Fibroblast of peridontal ligament (primary cell): ENCODE results near the gene COL4A3.
A peak's percentile ranks its signal among the peaks of the same experiment; 100 is the strongest.

Experiments
- DNase-seq: peaks from one replicate; pipeline ENCODE4 v3.0.0-alpha.2; 2010; ENCODE audit errors: extremely low read depth

Gene COL4A3

DNA sequence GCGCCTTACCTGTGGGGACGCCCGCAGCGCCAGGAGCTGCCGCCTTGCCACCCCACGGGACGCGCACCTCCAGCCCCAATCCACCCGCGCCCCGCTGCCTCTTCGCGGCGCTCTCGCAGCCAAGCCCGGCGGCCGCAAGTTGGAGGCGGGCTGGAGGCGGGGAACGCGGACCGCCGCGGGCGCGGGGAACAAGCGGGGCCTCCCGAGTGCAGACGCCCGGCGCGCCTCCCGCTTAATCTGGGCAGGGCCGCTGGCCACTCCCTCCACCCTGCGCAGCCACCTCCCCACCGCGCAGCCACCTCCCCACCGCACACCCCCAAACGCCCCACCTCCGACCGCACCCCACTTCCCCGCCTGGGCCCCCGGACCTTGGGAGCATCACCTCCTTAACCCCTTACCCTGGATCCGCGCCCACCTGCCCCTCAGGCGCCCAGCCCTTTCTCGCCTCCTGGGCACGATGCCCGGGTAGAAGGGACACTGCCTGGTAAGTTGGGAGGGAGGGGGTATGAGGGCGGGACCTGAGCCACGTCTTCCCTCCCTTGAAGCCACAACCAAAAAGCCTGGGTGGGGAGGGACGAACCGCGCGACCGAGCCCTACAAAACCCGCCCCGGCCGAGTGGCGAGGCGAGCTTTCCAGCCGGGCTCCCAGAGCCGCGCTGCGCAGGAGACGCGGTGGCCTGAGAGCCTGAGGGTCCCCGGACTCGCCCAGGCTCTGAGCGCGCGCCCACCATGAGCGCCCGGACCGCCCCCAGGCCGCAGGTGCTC is at the start of gene COL4A3, which contains the start of gene COL4A4:
COL4A3 (plus strand) TSS at position 627 of the 765 bp plus-strand sequence; CDS start at position 730, 103 bp downstream.
COL4A4 (minus strand) TSS at position 208 of the 765 bp plus-strand sequence. CDS start 16,722 bp downstream, outside the sequence.
- DNase-seq: no peak

DNA sequence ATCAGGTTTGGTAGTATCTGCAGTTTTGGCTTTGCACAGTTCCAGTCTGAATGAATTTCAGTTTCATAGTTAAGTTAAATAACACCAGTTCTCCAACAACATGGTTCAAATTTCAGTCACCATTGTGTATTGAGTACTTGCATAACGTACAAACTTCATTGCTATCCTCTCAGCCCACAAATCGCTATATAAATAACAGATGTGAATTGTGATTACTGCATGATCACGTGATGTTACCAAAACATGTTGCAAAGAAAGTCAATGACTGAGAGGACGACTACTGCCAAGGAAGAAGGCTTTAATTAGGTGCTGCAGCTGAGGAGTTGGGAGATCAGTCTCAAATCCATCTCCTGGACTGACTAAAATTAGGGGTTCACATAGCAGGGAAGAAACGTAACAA is 48.7 kb upstream of the COL4A3 start:
- peak; percentile 95 for DNase-seq

DNA sequence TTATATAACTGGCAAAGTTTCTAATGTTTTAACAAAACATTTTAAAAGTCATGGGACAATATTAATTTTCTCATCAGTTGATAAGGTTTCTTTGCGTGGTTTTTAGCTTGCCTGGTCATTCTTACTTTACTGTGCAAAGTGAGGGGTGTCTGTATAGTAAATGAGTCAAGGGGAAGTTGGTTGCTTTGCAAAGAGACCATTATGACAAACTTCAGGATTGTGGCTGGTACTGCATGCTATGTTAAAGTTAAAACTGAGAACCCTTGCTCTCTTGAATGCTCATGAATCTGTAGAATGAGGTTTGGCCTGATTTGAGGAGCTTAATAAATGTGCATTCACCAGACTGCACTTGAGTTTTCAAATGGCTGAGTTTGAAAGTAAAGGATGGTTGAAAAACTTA is 47.4 kb upstream of the COL4A3 start:
- no peak for DNase-seq

DNA sequence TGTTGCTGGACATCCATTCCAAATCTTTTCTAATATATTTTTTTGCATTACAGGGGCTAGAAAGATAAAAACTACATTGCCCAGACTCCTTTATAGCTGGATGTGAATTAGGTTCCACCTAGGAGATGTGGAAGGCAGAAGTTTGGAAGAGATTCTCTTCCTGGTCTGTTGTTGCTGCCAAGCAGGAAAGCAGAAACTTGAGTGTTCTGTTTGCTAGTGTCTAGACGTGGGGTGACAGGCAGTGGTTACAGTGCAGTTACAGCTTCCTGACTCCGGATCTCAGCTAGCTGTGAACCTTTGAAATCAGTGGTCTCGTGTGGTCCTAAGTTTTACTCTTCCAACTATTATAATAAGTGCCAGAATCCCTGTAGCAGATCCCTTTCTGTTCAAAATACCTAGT is 46.6 kb upstream of the COL4A3 start:
- no peak for DNase-seq

DNA sequence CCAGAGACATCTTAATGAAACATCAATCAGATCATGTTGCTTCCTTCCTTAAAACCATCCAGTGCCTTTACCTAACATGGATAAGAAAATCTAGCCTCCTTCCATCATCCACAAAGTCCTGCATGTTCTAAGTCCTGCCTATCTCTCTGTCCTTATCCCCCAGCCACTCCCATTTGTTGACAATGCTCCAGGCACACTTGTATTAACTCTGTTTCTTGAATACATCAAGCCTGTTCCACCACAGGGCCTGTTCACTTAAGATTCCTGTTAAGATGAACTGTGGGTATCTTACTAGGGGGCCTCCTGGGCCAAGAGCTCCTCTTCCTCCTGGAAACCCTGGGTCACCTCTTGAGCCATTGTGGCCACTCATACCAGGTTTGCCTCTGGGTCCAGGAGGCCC is 46.1 kb upstream of the COL4A3 start:
- no peak for DNase-seq

DNA sequence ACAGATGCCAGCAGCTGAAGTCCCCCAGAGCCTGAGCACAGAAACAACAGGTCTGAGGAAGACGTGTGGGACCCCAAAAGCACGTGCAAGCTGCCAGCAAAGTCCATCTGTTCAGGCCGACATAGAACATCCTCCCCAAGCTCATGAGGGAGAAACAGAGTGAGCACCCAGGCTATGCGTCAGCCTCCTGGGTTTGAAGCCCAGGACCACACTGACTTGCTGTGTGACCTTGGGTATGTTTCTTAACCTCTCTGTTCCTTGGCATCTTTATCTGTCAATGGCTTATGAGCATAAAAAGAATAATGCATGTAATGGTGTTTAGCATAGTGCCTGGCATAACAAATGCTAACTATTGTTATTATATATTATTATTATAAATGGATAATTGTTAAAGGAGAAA is 40.7 kb upstream of the COL4A3 start:
- DNase-seq: no peak

DNA sequence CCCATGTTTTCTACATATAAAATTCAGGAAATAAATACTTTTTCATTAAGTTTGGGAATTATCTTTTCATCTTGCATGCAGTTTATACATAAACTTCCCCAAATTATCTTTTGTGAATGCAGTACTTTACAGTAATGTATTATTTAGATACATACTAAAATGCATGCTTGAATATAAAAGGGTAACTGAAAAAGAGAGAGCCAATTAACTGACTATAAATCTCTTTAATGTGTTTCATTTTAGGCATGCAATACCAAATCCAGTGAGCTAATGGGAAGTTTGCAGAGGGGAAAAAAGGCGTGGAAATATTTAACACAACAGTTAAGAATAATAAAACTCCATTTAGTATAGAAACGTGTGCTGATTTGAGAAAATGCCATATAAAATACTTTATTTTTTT is 39.6 kb upstream of the COL4A3 start:
- no peak for DNase-seq

DNA sequence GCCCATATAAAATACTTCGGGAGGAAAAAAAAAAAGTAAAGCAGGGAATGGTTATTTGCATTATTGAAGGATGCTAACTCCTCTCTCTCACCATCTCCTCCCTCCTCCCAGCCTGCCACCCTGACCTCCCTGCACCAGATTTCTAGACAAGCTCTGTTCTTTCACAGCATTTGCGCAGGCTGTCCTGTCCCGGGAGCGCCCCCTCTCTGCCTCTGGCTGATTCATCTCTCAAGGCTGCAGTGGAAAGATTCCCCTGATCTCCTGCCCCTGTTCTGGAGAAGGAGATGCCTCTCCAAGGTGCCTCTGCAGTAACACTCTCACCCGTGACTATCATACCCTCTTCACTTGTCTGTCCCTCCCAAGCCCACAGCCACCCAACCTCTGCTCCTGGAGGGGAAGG is 38.9 kb upstream of the COL4A3 start:
- no peak for DNase-seq

DNA sequence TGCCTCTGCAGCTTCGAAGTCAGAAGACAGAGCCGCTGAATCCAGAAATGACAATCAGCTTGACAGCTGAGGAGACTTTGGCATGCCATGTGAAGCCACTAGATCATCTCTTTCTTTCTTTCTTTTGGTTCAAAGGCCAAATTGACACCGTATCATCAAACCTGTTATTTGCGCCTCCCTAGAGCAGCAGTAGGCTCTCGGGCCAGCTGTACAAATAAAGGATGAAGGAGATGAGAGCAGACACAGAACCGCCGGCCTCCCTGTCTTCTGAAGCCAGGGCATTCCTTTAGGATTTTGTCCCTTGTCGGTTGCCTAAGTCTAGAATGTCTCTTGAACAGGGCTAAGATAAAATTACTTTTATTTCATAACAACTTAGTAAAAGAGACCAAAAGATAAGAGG is 37.2 kb upstream of the COL4A3 start:
- DNase-seq: no peak

DNA sequence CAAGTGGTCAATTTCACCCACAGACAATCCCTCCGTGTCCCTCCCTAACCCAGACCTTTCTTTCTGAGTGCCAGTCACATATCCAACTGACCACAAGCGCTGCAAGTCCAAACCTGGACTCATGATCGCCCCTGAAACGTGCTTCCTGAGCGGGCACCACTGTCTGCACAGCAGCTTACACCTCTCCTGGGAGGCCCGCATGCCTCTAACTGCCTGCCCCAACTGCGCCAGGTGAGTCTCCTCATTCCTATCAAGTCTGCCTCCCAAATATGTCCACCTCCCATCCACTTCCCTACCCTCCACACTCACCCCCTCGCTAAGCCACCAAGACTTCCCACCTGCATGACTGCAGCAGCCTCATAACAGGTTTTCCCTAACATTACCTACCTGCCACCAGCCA is 33.8 kb upstream of the COL4A3 start:
- no peak for DNase-seq

DNA sequence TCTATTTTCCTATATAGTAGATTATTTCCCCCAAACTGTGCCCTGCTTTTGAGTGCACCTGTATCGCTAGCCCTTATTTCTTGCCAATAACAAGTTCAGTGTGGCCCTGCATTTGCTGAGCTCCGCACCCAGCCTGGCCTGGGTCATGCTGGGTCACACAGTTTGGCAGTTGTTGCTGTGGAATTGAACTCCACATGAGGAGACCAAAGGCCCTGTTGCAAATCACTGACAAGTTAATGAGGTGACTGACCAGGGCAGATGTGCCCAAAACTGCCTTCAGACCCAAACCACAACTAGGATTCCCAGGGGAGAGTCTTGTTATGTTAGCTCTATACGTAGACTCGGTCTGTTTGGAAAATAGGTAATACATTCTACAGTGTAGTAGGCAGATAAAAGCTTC is 31.4 kb upstream of the COL4A3 start:
- DNase-seq: no peak

DNA sequence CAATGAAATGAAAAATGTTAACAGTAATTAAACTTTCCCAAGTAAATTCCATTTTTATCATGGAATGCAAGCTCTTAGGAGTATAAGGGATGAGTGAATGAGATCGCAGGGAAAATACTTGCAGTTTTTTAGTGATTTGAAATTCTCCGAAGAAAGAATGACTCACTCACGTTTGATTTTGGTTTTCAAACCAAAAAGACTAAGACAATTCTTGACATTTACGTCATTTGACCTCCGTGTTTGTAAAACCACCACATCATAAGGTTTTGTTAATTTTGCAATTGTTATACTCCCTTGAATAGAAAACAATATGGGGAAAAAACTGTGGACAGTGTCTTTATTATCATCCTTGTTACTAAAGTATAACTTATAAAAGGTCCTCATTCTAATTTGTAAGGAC is 29.8 kb upstream of the COL4A3 start:
- peak; percentile 43 for DNase-seq

DNA sequence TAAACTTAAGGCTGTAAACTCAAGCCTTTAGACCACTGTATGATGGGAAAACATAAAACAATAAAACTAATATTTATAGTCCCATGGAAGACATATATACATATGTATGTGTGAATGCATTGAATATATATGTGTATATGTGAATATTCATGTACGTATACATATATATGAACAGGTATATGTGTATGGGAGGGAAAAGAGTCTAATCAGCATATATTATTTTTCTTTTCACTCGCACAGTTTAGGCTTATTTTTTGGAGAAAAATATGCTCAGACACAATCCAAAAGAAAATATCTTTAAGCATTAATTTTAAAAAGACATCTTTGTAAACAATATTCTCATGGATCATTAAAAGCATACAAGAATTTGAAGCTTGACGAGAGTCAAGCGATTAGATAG is 23.1 kb upstream of the COL4A3 start:
- no peak for DNase-seq

DNA sequence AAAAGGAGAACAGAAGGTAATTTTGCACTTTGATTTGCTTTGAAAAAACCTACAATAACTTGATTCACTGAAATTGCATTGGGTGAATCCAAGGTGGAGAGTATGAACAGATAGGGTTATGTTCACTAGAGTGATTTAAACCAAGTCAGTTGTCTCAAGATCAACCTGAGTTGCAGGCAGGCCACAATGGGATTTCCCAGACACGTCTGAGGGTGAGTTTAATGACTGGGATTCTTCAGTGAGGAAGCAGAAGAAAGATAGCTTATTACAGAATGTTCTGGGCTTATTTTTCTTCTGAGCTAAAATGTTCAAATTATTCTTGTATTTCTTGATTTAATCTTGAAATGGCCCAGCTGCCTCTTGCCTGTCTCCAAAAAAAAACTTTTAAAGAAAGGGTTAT is 20.5 kb upstream of the COL4A3 start:
- no peak for DNase-seq

DNA sequence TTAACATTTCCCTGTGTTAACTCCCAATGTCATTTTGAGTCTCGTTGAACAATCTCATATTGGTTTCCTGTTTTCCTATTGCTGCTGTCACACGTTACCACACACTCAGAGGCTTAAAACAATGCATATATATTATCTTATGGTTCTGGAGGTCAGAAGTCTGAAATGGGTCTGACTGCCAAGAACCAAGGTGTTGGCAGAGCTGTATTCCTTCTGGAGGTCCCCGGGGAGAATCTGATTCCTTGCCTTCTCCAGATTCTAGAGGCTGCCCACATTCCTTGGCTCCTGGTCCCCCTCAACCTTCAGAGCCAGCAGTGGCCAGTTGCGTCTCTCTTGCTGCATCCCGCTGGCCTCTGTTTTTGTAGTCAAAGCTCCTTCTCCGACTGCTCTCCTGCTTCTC is 18.0 kb upstream of the COL4A3 start:
- DNase-seq: no peak

DNA sequence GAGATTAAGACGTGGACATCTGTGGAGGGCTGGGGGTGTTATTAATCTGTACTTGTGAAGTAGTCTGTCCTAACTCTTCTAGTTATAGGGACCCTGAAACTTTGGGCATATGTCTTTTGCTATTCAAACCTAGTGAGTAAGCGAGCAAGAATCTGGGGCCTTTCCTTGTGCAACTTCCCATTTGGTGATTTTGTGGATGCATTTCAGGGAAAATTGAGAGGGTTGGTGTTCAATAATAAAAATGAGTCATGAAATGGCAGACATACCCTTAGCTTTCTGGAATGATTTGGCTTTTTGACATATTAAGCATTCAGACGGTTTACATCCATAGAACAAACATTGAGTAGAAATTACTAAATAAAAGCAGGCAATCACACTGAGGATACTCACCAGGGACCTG is 17.4 kb upstream of the COL4A3 start:
- DNase-seq: peak; percentile 59

DNA sequence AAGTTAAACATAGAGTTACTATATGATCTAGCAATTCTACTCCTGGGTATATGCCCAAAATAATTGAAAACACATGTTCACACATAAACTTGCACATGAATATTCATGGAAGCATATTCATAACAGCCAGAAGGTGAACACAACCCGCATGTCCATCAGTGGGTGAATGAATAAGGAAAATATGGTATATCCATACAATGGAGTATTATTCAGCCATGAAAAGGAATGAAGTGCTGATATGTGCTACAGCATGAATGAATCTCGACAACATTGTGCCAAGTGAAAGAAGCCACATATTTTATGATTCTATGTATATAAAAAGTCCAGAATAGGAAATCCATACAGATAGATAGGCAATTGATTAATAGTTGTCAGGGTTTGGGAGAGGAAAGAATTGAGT is 16.3 kb upstream of the COL4A3 start:
- DNase-seq: no peak

DNA sequence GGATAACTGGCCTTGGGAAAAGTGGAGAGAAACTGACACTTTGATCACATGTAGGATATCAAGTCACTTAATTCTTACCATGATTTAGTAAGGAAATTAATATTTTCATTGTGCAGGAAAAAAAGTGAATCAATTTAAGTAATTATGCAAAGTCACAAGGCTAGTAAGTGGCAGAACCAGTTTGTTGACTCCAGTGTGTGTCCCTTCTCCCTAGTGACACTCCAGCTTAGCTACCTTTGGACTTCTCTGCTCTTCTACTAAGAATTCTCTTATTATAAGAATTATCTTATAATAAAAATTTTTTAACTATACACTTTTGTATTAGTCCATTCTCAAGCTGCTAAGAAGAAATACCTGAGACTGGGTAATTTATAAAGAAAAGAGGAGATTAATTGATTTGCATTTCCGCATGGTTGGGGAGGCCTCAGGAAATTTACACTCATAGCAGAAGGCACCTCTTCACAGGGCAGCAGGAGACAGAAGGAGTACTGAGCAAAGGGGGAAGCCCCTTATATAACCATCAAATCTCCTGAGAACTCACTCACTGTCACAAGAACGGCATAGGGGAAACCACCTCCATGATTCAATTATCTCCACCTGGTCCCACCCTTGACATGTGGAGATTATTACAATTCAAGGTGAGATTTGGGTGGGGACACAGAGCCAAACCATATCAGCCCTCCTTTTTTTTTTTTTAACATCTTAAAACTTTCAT is 14.0 kb upstream of the COL4A3 start:
- no peak for DNase-seq

DNA sequence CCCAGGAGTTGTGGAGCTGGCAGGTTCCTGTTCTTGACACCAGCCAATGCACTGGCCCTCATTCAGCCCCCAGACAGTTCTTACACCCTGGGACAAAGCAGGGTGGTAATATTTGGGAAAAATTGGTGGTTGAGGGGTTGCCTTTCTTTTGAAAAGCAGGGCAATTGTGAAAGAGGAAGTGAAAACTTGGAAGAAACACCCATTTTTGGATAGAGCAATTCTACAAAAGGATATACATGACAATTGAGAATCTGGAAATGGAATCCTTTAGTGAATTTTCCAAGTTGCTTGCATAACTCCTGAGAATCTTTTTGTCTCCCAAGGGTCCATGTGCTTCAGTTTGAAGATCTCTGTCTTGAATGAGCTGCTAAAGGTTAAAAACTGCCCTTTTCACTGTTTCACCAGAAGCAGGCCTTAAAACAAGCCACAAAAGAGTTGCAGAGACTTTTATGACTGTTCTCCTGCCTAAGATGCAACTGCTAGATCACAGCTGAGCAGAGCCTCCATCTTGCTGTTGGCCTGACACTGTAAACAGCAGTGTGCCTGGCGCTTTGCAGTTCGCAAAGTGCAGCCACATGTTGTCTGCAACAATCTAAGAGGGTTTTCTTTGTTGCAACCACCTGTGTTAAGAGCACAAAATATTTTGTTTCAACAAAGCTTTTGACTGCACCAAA is 12.2 kb upstream of the COL4A3 start:
- no peak for DNase-seq

DNA sequence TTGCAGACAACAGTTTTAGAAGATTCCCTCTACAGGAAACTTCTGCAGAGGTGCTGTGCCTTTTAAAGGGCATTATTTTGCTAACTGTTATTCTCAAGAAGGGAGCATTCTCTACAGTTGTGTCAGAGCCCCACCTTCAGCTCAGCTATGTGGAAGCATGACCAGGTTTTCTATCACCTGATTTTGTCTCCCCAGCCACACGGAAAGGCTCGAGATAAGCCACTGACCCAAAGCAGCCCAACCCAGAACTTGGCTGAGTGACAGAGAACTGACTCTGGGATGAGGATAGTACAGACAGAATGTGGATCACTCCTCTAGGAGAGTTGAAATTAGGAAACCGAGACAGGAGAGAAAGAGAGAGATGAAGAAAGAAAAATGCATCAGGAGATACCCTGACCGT is 11.1 kb upstream of the COL4A3 start:
- DNase-seq: no peak

DNA sequence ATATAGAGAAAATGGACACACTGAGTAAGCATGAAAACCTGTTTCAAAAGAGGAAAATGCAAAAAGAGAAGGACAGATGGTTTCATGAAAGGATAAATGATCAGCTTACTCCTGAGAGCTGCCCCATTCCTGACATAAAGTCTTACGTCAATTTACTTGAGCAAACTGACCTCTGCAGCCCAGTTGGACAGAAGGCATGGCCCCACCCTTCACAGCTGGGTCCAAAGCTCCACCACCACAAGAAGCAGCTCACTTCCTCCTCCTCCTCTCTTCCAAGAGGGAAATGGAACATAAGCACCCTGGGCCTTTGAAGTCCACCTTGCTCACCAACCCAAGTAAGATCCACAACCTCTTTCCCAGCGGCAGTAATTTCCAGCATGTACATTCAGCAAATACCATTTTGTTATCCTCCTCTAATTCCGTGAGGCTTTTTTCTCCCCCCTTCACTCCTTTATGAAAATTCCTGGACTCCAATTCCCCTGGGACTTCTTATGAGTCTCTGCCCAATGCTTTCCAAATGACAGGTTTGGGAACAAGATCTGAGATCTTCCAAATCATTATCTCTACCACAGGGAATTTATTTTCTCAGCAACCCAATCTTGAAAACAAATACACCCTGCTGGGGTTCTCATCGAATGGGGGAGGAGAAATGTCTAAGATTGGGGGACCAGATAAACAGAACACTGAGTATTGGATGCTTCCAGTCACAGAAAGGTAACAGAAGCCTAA is 10.5 kb upstream of the COL4A3 start:
- DNase-seq: no peak
